ENCODE measurements around the gene SYNGAP1. TPM values are rescaled to one million over a fixed set of nuclear protein-coding genes. Genes with fewer than 3 reads are reported as not detected.

SYNGAP1 gene
- total RNA-seq, 1 experiment from 2014 or later: 29.0 TPM

- TF ChIP-seq, protein P1, sequence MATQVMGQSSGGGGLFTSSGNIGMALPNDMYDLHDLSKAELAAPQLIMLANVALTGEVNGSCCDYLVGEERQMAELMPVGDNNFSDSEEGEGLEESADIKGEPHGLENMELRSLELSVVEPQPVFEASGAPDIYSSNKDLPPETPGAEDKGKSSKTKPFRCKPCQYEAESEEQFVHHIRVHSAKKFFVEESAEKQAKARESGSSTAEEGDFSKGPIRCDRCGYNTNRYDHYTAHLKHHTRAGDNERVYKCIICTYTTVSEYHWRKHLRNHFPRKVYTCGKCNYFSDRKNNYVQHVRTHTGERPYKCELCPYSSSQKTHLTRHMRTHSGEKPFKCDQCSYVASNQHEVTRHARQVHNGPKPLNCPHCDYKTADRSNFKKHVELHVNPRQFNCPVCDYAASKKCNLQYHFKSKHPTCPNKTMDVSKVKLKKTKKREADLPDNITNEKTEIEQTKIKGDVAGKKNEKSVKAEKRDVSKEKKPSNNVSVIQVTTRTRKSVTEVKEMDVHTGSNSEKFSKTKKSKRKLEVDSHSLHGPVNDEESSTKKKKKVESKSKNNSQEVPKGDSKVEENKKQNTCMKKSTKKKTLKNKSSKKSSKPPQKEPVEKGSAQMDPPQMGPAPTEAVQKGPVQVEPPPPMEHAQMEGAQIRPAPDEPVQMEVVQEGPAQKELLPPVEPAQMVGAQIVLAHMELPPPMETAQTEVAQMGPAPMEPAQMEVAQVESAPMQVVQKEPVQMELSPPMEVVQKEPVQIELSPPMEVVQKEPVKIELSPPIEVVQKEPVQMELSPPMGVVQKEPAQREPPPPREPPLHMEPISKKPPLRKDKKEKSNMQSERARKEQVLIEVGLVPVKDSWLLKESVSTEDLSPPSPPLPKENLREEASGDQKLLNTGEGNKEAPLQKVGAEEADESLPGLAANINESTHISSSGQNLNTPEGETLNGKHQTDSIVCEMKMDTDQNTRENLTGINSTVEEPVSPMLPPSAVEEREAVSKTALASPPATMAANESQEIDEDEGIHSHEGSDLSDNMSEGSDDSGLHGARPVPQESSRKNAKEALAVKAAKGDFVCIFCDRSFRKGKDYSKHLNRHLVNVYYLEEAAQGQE (IDR thresholded peaks at IDR 0.05; ENCODE audit: insufficient read depth in 1 of 2, low read depth in 2 of 2, low read length in 1 of 2): no peak
- TF ChIP-seq, protein P2, sequence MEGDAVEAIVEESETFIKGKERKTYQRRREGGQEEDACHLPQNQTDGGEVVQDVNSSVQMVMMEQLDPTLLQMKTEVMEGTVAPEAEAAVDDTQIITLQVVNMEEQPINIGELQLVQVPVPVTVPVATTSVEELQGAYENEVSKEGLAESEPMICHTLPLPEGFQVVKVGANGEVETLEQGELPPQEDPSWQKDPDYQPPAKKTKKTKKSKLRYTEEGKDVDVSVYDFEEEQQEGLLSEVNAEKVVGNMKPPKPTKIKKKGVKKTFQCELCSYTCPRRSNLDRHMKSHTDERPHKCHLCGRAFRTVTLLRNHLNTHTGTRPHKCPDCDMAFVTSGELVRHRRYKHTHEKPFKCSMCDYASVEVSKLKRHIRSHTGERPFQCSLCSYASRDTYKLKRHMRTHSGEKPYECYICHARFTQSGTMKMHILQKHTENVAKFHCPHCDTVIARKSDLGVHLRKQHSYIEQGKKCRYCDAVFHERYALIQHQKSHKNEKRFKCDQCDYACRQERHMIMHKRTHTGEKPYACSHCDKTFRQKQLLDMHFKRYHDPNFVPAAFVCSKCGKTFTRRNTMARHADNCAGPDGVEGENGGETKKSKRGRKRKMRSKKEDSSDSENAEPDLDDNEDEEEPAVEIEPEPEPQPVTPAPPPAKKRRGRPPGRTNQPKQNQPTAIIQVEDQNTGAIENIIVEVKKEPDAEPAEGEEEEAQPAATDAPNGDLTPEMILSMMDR (IDR thresholded peaks at IDR 0.05): peak; percentile 32; the same call in 1 of the 2 replicates
- ChIA-PET CTCF (no interaction called here), POLR2A (no interaction called here)
- H3K4me1 ChIP-seq (ENCODE audit: control insufficient read depth, insufficient read depth, low read length): no peaks in the 10 kb centered on the region
- in situ Hi-C loops (cut with HindIII; ENCODE audit: low pct_unique_long_range_greater_than_20kb, low sequenced_read_pairs) (no loop called here), intact Hi-C loops (cut with micrococcal nuclease; ENCODE audit: unreplicated experiment) (no loop called here)
- BruUV-seq (replicated peaks): no TSS peak
- H3K27ac ChIP-seq (ENCODE audit: low read length): no peak overlapping the region
- no peak for DNase-seq (ENCODE audit: low read depth, low spot score)
- H3K36me3 ChIP-seq (ENCODE audit: control insufficient read depth, insufficient read depth, low read length): no peaks in the 10 kb centered on the region
- no peaks in the 10 kb centered on the region for H3K9me3 ChIP-seq (ENCODE audit: control insufficient read depth, insufficient read depth, low read depth, low read length)
- ATAC-seq: no peak
- no peak overlapping the region for H3K4me3 ChIP-seq (ENCODE audit: low read depth in 2 of 2, low read length in 2 of 2)
- H3K27me3 ChIP-seq (ENCODE audit: control insufficient read depth, insufficient read depth, low read length): no peaks in the 10 kb centered on the region
Observed at GRCh38 chr6:33492093-33492492, 72.2 kb downstream of the SYNGAP1 start.

GRCh38 chr6:33497157-33497556 lies 77.3 kb downstream of the SYNGAP1 start:
- in situ Hi-C loops (cut with HindIII; ENCODE audit: low pct_unique_long_range_greater_than_20kb, low sequenced_read_pairs): no loop called here

More at GRCh38 chr6:33497157-33497556, 77.3 kb downstream of the SYNGAP1 start:
- intact Hi-C loops (cut with micrococcal nuclease; ENCODE audit: unreplicated experiment): no loop called here
- Histone ChIP-seq H3K9me3 (ENCODE audit: control insufficient read depth, insufficient read depth, low read depth, low read length) (no peaks in the 10 kb centered on the region), H3K4me1 (ENCODE audit: control insufficient read depth, insufficient read depth, low read length) (no peaks in the 10 kb centered on the region), H3K27ac (ENCODE audit: low read length) (no peak overlapping the region), H3K4me3 (ENCODE audit: low read depth in 2 of 2, low read length in 2 of 2) (no peak overlapping the region), H3K36me3 (ENCODE audit: control insufficient read depth, insufficient read depth, low read length) (no peaks in the 10 kb centered on the region), H3K27me3 (ENCODE audit: control insufficient read depth, insufficient read depth, low read length) (no peaks in the 10 kb centered on the region)
- ChIA-PET POLR2A (no interaction called here), CTCF (no interaction called here)
- DNase-seq (ENCODE audit: low read depth, low spot score) (no peak), ATAC-seq (no peak)
- no TSS peak for BruUV-seq (replicated peaks)
- TF ChIP-seq, protein P1 (IDR thresholded peaks at IDR 0.05; ENCODE audit: insufficient read depth in 1 of 2, low read depth in 2 of 2, low read length in 1 of 2): no peak
- TF ChIP-seq SIN3A (IDR thresholded peaks at IDR 0.05; ENCODE audit: borderline replicate concordance, insufficient read depth, low read depth, low read length) (no peak), POLR2AphosphoS5 (IDR thresholded peaks at IDR 0.05; ENCODE audit: low read depth, low read length) (no peak), TCF7L2 (IDR thresholded peaks at IDR 0.05; ENCODE audit: low read depth, low read length) (no peak)
- TF ChIP-seq, protein P2 (IDR thresholded peaks at IDR 0.05): no peak

All from Panc1 (cell line).